ENCODE measurements around the gene TLE2. TPM values are rescaled to one million over a fixed set of nuclear protein-coding genes. Genes with fewer than 3 reads are reported as not detected.
A peak's percentile ranks its signal among the peaks of the same experiment; 100 is the strongest.

Gene TLE2
- polyA plus RNA-seq, 1 donor (not counting 4 experiments of a cell fraction or from before 2014, with no cell fraction given) = 0.88 TPM

GRCh38 chr19:2963122-2963521, 66.0 kb downstream of the TLE2 start:
- FAIRE-seq = no peak
- no peak overlapping the region for H3K9ac ChIP-seq (ENCODE audit: control insufficient read depth, extremely low read depth, insufficient read depth, low read length)
- dilution Hi-C loops (cut with MboI; ENCODE audit: extremely low pct_ligation_motif_present, low sequenced_read_pairs) = no loop called here

DNA sequence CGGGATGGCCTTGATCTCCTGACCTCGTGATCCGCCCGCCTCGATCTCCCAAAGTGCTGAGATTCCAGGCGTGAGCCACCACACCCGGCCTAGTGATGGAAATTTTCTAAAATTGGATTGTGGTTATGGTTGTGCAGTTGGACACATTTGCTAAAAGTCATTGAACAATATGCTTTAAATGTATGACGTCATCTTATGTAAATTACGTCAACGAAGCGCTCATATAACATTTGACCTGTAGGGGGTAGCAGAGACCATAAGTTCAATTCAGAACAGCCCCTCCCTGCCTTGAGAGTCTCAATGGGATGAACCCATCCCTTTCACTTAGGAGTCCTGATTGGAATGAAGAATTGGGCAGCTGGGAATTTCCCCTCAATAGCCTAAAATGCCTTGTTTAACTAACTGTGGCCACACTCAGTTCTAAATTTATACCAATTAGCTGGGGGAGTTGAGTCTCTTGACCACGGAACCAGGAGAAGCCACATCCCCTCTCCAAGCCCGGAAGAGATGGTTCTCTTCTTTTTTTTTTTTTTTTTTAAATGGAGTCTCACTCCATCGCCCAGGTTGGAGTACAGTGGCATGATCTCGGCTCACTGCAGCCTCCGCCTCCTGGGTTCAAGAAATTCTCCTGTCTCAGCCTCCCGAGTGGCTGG, 66.9 kb downstream of the TLE2 start:
- Histone ChIP-seq H3K36me3 (ENCODE audit: control insufficient read depth in 2 of 2, extremely low read depth in 1 of 2, insufficient read depth in 2 of 2, low read length in 2 of 2) (no peaks in the 10 kb centered on the region), H4K20me1 (ENCODE audit: control insufficient read depth, extremely low read depth, insufficient read depth, low read length) (no peaks in the 10 kb centered on the region), H3K9me3 (ENCODE audit: control insufficient read depth, low read depth, low read length) (no peaks in the 10 kb centered on the region), H3K9me1 (ENCODE audit: control insufficient read depth, extremely low read depth, insufficient read depth, low read length) (no peaks in the 10 kb centered on the region), H3K4me2 (ENCODE audit: control insufficient read depth, extremely low read depth, insufficient read depth, low read depth, low read length) (no peak overlapping the region), H3K27ac (ENCODE audit: control insufficient read depth, insufficient read depth, low read length) (no peak overlapping the region), H3K27me3 (ENCODE audit: control insufficient read depth, extremely low read depth, insufficient read depth, low read length) (no peaks in the 10 kb centered on the region), H3K79me2 (ENCODE audit: control insufficient read depth, insufficient read depth, low read length) (no peaks in the 10 kb centered on the region), H3K4me3 (ENCODE audit: control insufficient read depth in 2 of 3, extremely low read depth in 1 of 3, insufficient read depth in 2 of 3, low read depth in 1 of 3, low read length in 3 of 3) (no peak overlapping the region), H3K9ac (ENCODE audit: control insufficient read depth, extremely low read depth, insufficient read depth, low read length) (no peak overlapping the region), H3K4me1 (ENCODE audit: control insufficient read depth, extremely low read depth, insufficient read depth, low read length) (peaks cover 2% of the 10 kb centered on the region), H2AFZ (ENCODE audit: control insufficient read depth, low read length) (no peak overlapping the region)
- FAIRE-seq (peak; percentile 98), DNase-seq (ENCODE audit: low read depth, low spot score) (no peak)
- no peak for TF ChIP-seq EZH2 (IDR thresholded peaks at IDR 0.05; ENCODE audit: low read length)
- peak; percentile 53 to 69 (median 68) for TF ChIP-seq CTCF (optimal IDR thresholded peaks at IDR 0.05 in 1 of 3, IDR thresholded peaks at IDR 0.05 in 1 of 3, conservative IDR thresholded peaks at IDR 0.05 in 1 of 3; ENCODE audit: extremely low read depth in 1 of 3, insufficient read depth in 2 of 3, low read length in 3 of 3)
- dilution Hi-C loops (cut with MboI; ENCODE audit: extremely low pct_ligation_motif_present, low sequenced_read_pairs) = no loop called here

More at GRCh38 chr19:2963122-2963521, 66.0 kb downstream of the TLE2 start:
- Histone ChIP-seq H3K4me2 (ENCODE audit: control insufficient read depth, extremely low read depth, insufficient read depth, low read depth, low read length) (no peak overlapping the region), H3K9me3 (ENCODE audit: control insufficient read depth, low read depth, low read length) (no peaks in the 10 kb centered on the region), H2AFZ (ENCODE audit: control insufficient read depth, low read length) (no peak overlapping the region), H3K4me3 (ENCODE audit: control insufficient read depth in 2 of 3, extremely low read depth in 1 of 3, insufficient read depth in 2 of 3, low read depth in 1 of 3, low read length in 3 of 3) (no peak overlapping the region), H4K20me1 (ENCODE audit: control insufficient read depth, extremely low read depth, insufficient read depth, low read length) (no peaks in the 10 kb centered on the region), H3K27ac (ENCODE audit: control insufficient read depth, insufficient read depth, low read length) (no peak overlapping the region), H3K79me2 (ENCODE audit: control insufficient read depth, insufficient read depth, low read length) (no peaks in the 10 kb centered on the region), H3K27me3 (ENCODE audit: control insufficient read depth, extremely low read depth, insufficient read depth, low read length) (no peaks in the 10 kb centered on the region), H3K9me1 (ENCODE audit: control insufficient read depth, extremely low read depth, insufficient read depth, low read length) (no peaks in the 10 kb centered on the region), H3K36me3 (ENCODE audit: control insufficient read depth in 2 of 2, extremely low read depth in 1 of 2, insufficient read depth in 2 of 2, low read length in 2 of 2) (no peaks in the 10 kb centered on the region), H3K4me1 (ENCODE audit: control insufficient read depth, extremely low read depth, insufficient read depth, low read length) (peaks cover 2% of the 10 kb centered on the region)
- no peak for DNase-seq (ENCODE audit: low read depth, low spot score)
- TF ChIP-seq EZH2 (IDR thresholded peaks at IDR 0.05; ENCODE audit: low read length) (no peak), CTCF (optimal IDR thresholded peaks at IDR 0.05 in 1 of 3, IDR thresholded peaks at IDR 0.05 in 1 of 3, conservative IDR thresholded peaks at IDR 0.05 in 1 of 3; ENCODE audit: extremely low read depth in 1 of 3, insufficient read depth in 2 of 3, low read length in 3 of 3) (no peak)

All from keratinocyte (primary cell).